Loucy (cell line): Measurements from ENCODE around the gene KRTAP4-6.
"Not testable (repeated sequence)": the region's sequence is repeated elsewhere in the genome, so short reads cannot be mapped to it uniquely, and the experiment has no call there.

Experiments
- H2AFZ ChIP-seq: fragments of 200-600 bp; sonication (generic); 2 replicates; pipeline ENCODE4 v1.6.0; 2016; ENCODE audit warnings: antibody characterized with exemption, mild to moderate bottlenecking, low read length, moderate library complexity
- H3F3A ChIP-seq: fragments of 200-600 bp; 2 replicates; pipeline ENCODE4 v1.6.0; 2016; ENCODE audit warnings: antibody characterized with exemption, low read depth, mild to moderate bottlenecking
- H3K27me3 ChIP-seq: fragments of 200-600 bp; sonication (generic); 2 replicates; pipeline ENCODE4 v1.6.1; 2014; ENCODE audit warnings: low read length, mild to moderate bottlenecking; ENCODE audit not compliant: insufficient read depth, poor library complexity, severe bottlenecking
- H3K36me3 ChIP-seq: fragments of 200-600 bp; sonication (generic); 2 replicates; pipeline ENCODE4 v1.6.1; 2016; ENCODE audit warnings: low read length; ENCODE audit not compliant: insufficient read depth
- H3K4me1 ChIP-seq: fragments of 200-600 bp; sonication (generic); 2 replicates; pipeline ENCODE4 v1.5.1; 2014; ENCODE audit warnings: low read length, mild to moderate bottlenecking; ENCODE audit not compliant: insufficient read depth, poor library complexity, severe bottlenecking
- H3K4me2 ChIP-seq: fragments of 200-600 bp; sonication (generic); 2 replicates; pipeline ENCODE4 v1.6.0; 2014; ENCODE audit warnings: antibody characterized with exemption, low read length, low read depth, mild to moderate bottlenecking; ENCODE audit not compliant: poor library complexity, severe bottlenecking
- H3K4me3 ChIP-seq: fragments of 200-600 bp; sonication (generic); 2 replicates; pipeline ENCODE4 v1.5.1; 2014; ENCODE audit warnings: low read length, mild to moderate bottlenecking, mixed read lengths; ENCODE audit not compliant: poor library complexity, severe bottlenecking
- H3K79me2 ChIP-seq: fragments of 200-600 bp; sonication (generic); 2 replicates; pipeline ENCODE4 v1.6.1; 2014; ENCODE audit warnings: low read length; ENCODE audit not compliant: insufficient read depth
- H3K9ac ChIP-seq: fragments of 200-600 bp; sonication (generic); 2 replicates; pipeline ENCODE4 v1.6.0; 2014; ENCODE audit warnings: mild to moderate bottlenecking, low read depth, low read length, moderate library complexity; ENCODE audit not compliant: poor library complexity, severe bottlenecking
- H3K9me2 ChIP-seq: fragments of 200-600 bp; sonication (generic); replicated peaks from 2 replicates; pipeline ENCODE4 v1.6.1; 2016; ENCODE audit warnings: low read depth, low read length, mixed read lengths
- H3K9me3 ChIP-seq: fragments of 200-600 bp; sonication (generic); 2 replicates; pipeline ENCODE4 v1.6.1; 2014; ENCODE audit warnings: mild to moderate bottlenecking, antibody characterized with exemption, low read length, low read depth; ENCODE audit not compliant: insufficient read depth
- H4K20me1 ChIP-seq: fragments of 200-600 bp; sonication (generic); 2 replicates; pipeline ENCODE4 v1.6.0; 2014; ENCODE audit warnings: antibody characterized with exemption, low read length, mild to moderate bottlenecking; ENCODE audit not compliant: insufficient read depth, poor library complexity, severe bottlenecking
- CTCF ChIP-seq: fragments of 200-600 bp; sonication (generic); conservative IDR thresholded peaks from 2 replicates; pipeline ENCODE4 v1.5.1; 2014; ENCODE audit warnings: mild to moderate bottlenecking, antibody characterized with exemption, low read length
- EZH2phosphoT487 ChIP-seq: fragments of 200-600 bp; IDR thresholded peaks from 2 replicates; pipeline ENCODE4 v1.6.1; 2018; ENCODE audit warnings: antibody characterized with exemption, mild to moderate bottlenecking, moderate library complexity, borderline replicate concordance

Gene KRTAP4-6

GRCh38 chr17:41150026-41150425 is 9.7 kb upstream of the KRTAP4-6 start:
- Histone ChIP-seq H4K20me1 (no peaks in the 10 kb centered on the region), H3K9me2 (no peaks in the 10 kb centered on the region)

GRCh38 chr17:41149652-41149985 is 9.3 kb upstream of the KRTAP4-6 start, which contains the start of gene KRTAP4-5:
Gene KRTAP4-5 (minus strand): TSS chr17:41149825. CDS start chr17:41149767, 58 bp downstream.
- H3K4me2 ChIP-seq, result no peak within 1 kb of the TSS
- TF ChIP-seq CTCF, result no peak
- TF ChIP-seq EZH2phosphoT487, result no peak
- H3K4me3 ChIP-seq, result no peak within 1 kb of the TSS
- H3K27me3 ChIP-seq, result no peaks in the 10 kb centered on the region
- no peak within 1 kb of the TSS for H3K9ac ChIP-seq
- H3F3A ChIP-seq, result no peaks in the 10 kb centered on the region
- no peaks in the 10 kb centered on the region for H4K20me1 ChIP-seq
- H3K9me3 ChIP-seq, result no peaks in the 10 kb centered on the region
- H2AFZ ChIP-seq, result no peak within 1 kb of the TSS
- peaks cover 4% of the 10 kb centered on the region for H3K4me1 ChIP-seq
- H3K36me3 ChIP-seq, result no peaks in the 10 kb centered on the region
- no peaks in the 10 kb centered on the region for H3K9me2 ChIP-seq
- H3K79me2 ChIP-seq, result no peaks in the 10 kb centered on the region

More at GRCh38 chr17:41150026-41150425, 9.7 kb upstream of the KRTAP4-6 start:
- Histone ChIP-seq H3K36me3 (no peaks in the 10 kb centered on the region), H3K9ac (no peak overlapping the region), H3K9me3 (no peaks in the 10 kb centered on the region), H3K79me2 (no peaks in the 10 kb centered on the region), H3K4me3 (no peak overlapping the region), H3K4me2 (no peak overlapping the region), H2AFZ (no peak overlapping the region), H3F3A (no peaks in the 10 kb centered on the region), H3K4me1 (peaks cover 4% of the 10 kb centered on the region), H3K27me3 (no peaks in the 10 kb centered on the region)
- no peak for TF ChIP-seq CTCF

GRCh38 chr17:41148971-41149651 is 8.8 kb upstream of the KRTAP4-6 start:
- not testable (repeated sequence) for H3K4me3 ChIP-seq, H3K4me1 ChIP-seq, H3K36me3 ChIP-seq, H3K9me2 ChIP-seq, H3F3A ChIP-seq, H3K79me2 ChIP-seq, H3K27me3 ChIP-seq, H3K9ac ChIP-seq, H3K4me2 ChIP-seq, H4K20me1 ChIP-seq, H2AFZ ChIP-seq, H3K9me3 ChIP-seq

GRCh38 chr17:41147531-41148204 is 7.3 kb upstream of the KRTAP4-6 start:
- peaks cover 4% of the 10 kb centered on the region for H3K4me1 ChIP-seq
- H3K9me2 ChIP-seq, result no peaks in the 10 kb centered on the region
- H3K9ac ChIP-seq, result no peak overlapping the region
- no peak overlapping the region for H3K4me3 ChIP-seq
- H3K27me3 ChIP-seq, result no peaks in the 10 kb centered on the region
- no peaks in the 10 kb centered on the region for H4K20me1 ChIP-seq
- TF ChIP-seq CTCF (no peak), EZH2phosphoT487 (no peak)
- no peaks in the 10 kb centered on the region for H3K36me3 ChIP-seq
- H3F3A ChIP-seq, result no peaks in the 10 kb centered on the region
- H3K79me2 ChIP-seq, result no peaks in the 10 kb centered on the region
- H3K4me2 ChIP-seq, result no peak overlapping the region
- no peak overlapping the region for H2AFZ ChIP-seq
- H3K9me3 ChIP-seq, result peaks cover 4% of the 10 kb centered on the region; the same call in 1 of the 2 replicates
